ENCODE results near the gene MRM3.

Gene MRM3

GRCh38 chr17:801660-802059 is 19.5 kb downstream of the MRM3 start:
- Histone ChIP-seq H3K9me3 (ENCODE audit: insufficient read depth, low read length) (no peaks in the 10 kb centered on the region), H3K36me3 (ENCODE audit: low read length) (no peaks in the 10 kb centered on the region), H3F3A (ENCODE audit: insufficient read depth) (no peaks in the 10 kb centered on the region), H3K4me3 (ENCODE audit: insufficient read depth, low read length, poor library complexity, severe bottlenecking) (no peak overlapping the region), H4K20me1 (ENCODE audit: low read depth, low read length) (no peaks in the 10 kb centered on the region), H3K79me2 (ENCODE audit: insufficient read depth, low read length) (no peaks in the 10 kb centered on the region), H3K9me2 (replicated peaks; ENCODE audit: insufficient read depth, low read length) (no peaks in the 10 kb centered on the region), H3K4me2 (ENCODE audit: low read depth, low read length, poor library complexity, severe bottlenecking) (no peak overlapping the region), H3K27me3 (ENCODE audit: low read length) (no peaks in the 10 kb centered on the region), H3K27ac (ENCODE audit: low read depth, low read length) (no peak overlapping the region), H3K9ac (ENCODE audit: low read length) (no peak overlapping the region), H2AFZ (ENCODE audit: low read depth, low read length, severe bottlenecking) (no peak overlapping the region)
- TF ChIP-seq CTCF (IDR thresholded peaks at IDR 0.05; ENCODE audit: insufficient read depth, low read length, poor library complexity, severe bottlenecking): no peak
- no peak for TF ChIP-seq EZH2phosphoT487 (conservative IDR thresholded peaks at IDR 0.05; ENCODE audit: low read length)

- Histone ChIP-seq H3K36me3 (ENCODE audit: low read length) (no peaks in the 10 kb centered on the region), H3K27me3 (ENCODE audit: low read length) (no peaks in the 10 kb centered on the region), H4K20me1 (ENCODE audit: low read depth, low read length) (no peaks in the 10 kb centered on the region), H2AFZ (ENCODE audit: low read depth, low read length, severe bottlenecking) (no peak overlapping the region), H3K4me3 (ENCODE audit: insufficient read depth, low read length, poor library complexity, severe bottlenecking) (no peak overlapping the region), H3K79me2 (ENCODE audit: insufficient read depth, low read length) (no peaks in the 10 kb centered on the region), H3K27ac (ENCODE audit: low read depth, low read length) (no peak overlapping the region), H3K4me2 (ENCODE audit: low read depth, low read length, poor library complexity, severe bottlenecking) (no peak overlapping the region), H3K9ac (ENCODE audit: low read length) (no peak overlapping the region), H3K9me3 (ENCODE audit: insufficient read depth, low read length) (no peaks in the 10 kb centered on the region), H3K9me2 (replicated peaks; ENCODE audit: insufficient read depth, low read length) (no peaks in the 10 kb centered on the region), H3F3A (ENCODE audit: insufficient read depth) (no peaks in the 10 kb centered on the region)
- TF ChIP-seq CTCF (IDR thresholded peaks at IDR 0.05; ENCODE audit: insufficient read depth, low read length, poor library complexity, severe bottlenecking): no peak
- no peak for TF ChIP-seq EZH2phosphoT487 (conservative IDR thresholded peaks at IDR 0.05; ENCODE audit: low read length)
Observed at GRCh38 chr17:802481-802880, 20.3 kb downstream of the MRM3 start.

- H3K9me3 ChIP-seq (ENCODE audit: insufficient read depth, low read length): no peaks in the 10 kb centered on the region
- no peaks in the 10 kb centered on the region for H3K36me3 ChIP-seq (ENCODE audit: low read length)
- H3K4me3 ChIP-seq (ENCODE audit: insufficient read depth, low read length, poor library complexity, severe bottlenecking): no peak overlapping the region
- TF ChIP-seq EZH2phosphoT487 (conservative IDR thresholded peaks at IDR 0.05; ENCODE audit: low read length) (no peak), CTCF (IDR thresholded peaks at IDR 0.05; ENCODE audit: insufficient read depth, low read length, poor library complexity, severe bottlenecking) (no peak)
- H3K4me2 ChIP-seq (ENCODE audit: low read depth, low read length, poor library complexity, severe bottlenecking): no peak overlapping the region
- H3K9ac ChIP-seq (ENCODE audit: low read length): no peak overlapping the region
- no peak overlapping the region for H2AFZ ChIP-seq (ENCODE audit: low read depth, low read length, severe bottlenecking)
- H3K79me2 ChIP-seq (ENCODE audit: insufficient read depth, low read length): no peaks in the 10 kb centered on the region
- H3K9me2 ChIP-seq (replicated peaks; ENCODE audit: insufficient read depth, low read length): no peaks in the 10 kb centered on the region
- no peak overlapping the region for H3K27ac ChIP-seq (ENCODE audit: low read depth, low read length)
- H4K20me1 ChIP-seq (ENCODE audit: low read depth, low read length): no peaks in the 10 kb centered on the region
- no peaks in the 10 kb centered on the region for H3F3A ChIP-seq (ENCODE audit: insufficient read depth)
- no peaks in the 10 kb centered on the region for H3K27me3 ChIP-seq (ENCODE audit: low read length)
Observed at GRCh38 chr17:802901-803881, 21.0 kb downstream of the MRM3 start.

Measured in SU-DHL-6 (cell line).